ENCODE measurements around the gene CFDP1.

The CFDP1 gene

DNA sequence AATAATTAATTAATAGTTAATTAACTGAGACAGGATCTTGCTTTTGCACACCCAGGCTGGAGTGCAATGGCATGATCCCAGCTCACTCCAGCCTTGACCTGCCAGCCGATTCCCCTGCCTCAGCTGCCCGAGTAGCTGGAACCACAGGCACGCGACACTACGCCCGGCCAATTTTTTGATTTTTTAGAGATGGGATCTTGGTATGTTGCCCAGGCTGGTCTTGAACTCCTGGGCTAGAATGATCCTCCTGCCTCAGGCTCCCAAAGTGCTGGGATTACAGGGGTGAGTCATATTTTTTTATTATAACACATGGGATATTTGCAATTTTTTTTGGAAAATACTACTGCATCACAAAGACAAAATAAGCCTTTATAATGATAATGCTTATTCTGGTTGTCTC lies 151.5 kb downstream of the CFDP1 start:
- TF ChIP-seq ZBTB7A (IDR thresholded peaks at IDR 0.05; ENCODE audit: low read depth) (no peak), TEAD4 (IDR thresholded peaks at IDR 0.05) (no peak), TAF1 (IDR thresholded peaks at IDR 0.05; ENCODE audit: low read depth) (no peak), EGR1 (IDR thresholded peaks at IDR 0.05) (no peak), USF1 (IDR thresholded peaks at IDR 0.05) (no peak), YY1 (IDR thresholded peaks at IDR 0.05; ENCODE audit: low read depth) (no peak), NFIC (IDR thresholded peaks at IDR 0.05) (no peak), RAD21 (IDR thresholded peaks at IDR 0.05; ENCODE audit: low read depth) (no peak), CREB1 (IDR thresholded peaks at IDR 0.05; ENCODE audit: low read depth) (no peak), REST (IDR thresholded peaks at IDR 0.05; ENCODE audit: low read depth) (no peak), FOXM1 (IDR thresholded peaks at IDR 0.05; ENCODE audit: borderline replicate concordance, low read depth) (no peak), CEBPB (IDR thresholded peaks at IDR 0.05) (no peak), TCF12 (IDR thresholded peaks at IDR 0.05; ENCODE audit: low read depth) (no peak)
- TF ChIP-seq, protein P1, sequence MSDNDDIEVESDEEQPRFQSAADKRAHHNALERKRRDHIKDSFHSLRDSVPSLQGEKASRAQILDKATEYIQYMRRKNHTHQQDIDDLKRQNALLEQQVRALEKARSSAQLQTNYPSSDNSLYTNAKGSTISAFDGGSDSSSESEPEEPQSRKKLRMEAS (IDR thresholded peaks at IDR 0.05), result no peak

GRCh38 chr16:75280331-75280804 lies 152.9 kb downstream of the CFDP1 start:
- no peak for TF ChIP-seq REST (IDR thresholded peaks at IDR 0.05; ENCODE audit: low read depth)
- TF ChIP-seq RAD21 (IDR thresholded peaks at IDR 0.05; ENCODE audit: low read depth), result no peak
- no peak for TF ChIP-seq EGR1 (IDR thresholded peaks at IDR 0.05)
- TF ChIP-seq CREB1 (IDR thresholded peaks at IDR 0.05; ENCODE audit: low read depth), result no peak
- TF ChIP-seq, protein P1 (IDR thresholded peaks at IDR 0.05), result no peak
- TF ChIP-seq NFIC (IDR thresholded peaks at IDR 0.05), result no peak
- TF ChIP-seq YY1 (IDR thresholded peaks at IDR 0.05; ENCODE audit: low read depth), result no peak
- no peak for TF ChIP-seq TCF12 (IDR thresholded peaks at IDR 0.05; ENCODE audit: low read depth)
- no peak for TF ChIP-seq ZBTB7A (IDR thresholded peaks at IDR 0.05; ENCODE audit: low read depth)

DNA sequence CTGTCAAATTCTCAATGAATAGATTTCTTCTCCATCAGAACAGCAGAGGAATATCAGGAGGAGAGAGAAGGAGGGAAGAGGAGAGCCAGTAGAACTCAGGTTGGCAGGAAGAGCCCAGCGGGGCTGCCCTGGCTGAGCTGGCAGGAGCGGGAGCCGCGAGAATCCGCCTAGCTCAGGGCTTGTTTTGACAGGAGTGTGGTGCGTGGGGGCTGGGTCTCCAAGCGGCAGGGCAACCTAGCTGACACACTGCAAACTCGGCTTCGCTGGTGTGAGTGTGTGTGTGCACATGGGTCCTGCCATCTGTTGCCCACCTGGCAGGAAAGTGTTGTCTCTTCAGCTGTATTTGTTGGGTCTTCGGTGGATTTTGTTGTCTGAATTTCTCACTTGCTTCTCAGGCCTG lies 154.0 kb downstream of the CFDP1 start:
- TF ChIP-seq EP300 (IDR thresholded peaks at IDR 0.05; ENCODE audit: borderline replicate concordance) (no peak), USF1 (IDR thresholded peaks at IDR 0.05) (no peak), TEAD4 (IDR thresholded peaks at IDR 0.05) (no peak)
- TF ChIP-seq, protein P1 (IDR thresholded peaks at IDR 0.05), result no peak

DNA sequence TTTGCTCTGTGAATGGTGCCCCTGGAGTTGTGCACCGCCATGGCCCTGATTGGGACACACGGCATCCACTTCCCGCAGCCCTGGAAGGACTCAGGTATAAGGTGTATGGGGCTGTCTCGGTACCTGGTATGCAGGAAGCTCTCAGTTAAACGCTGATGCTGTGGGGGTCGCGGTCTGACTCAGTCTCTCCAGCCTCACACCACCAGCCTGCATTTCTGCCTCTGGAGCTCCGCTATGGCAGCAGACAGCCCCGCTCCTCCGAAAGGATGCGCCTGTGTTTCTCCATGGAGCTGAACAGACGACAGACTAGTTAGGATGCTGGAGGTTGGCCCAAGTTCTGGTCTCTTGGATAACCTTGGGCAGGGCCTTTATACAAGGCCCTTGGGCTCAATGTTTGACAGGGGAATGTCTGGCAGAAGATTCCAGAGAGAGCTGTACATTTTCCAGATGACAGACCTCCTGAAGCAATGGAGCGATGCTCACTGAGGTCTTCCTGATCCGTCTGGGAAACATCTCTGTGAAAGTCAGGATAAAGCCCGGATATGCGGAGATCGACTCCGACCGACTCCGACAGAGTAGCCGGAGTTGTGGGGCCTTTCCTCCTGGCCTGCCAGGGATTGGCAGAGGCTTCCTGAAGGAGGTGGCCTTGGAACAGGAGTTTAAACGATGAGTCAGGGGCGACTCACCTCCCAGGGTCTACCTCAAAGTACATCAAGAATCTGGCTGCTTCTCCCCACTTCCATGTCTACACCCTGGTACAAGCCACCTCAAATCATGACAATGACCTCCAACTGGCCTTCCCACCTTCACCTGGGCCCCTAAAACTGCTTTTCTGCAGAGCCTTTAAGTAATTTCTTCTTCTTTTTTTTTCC lies 160.0 kb downstream of the CFDP1 start:
- TF ChIP-seq USF1 (IDR thresholded peaks at IDR 0.05), result no peak
- TF ChIP-seq ZBTB7A (IDR thresholded peaks at IDR 0.05; ENCODE audit: low read depth), result no peak
- TF ChIP-seq EGR1 (IDR thresholded peaks at IDR 0.05), result no peak
- TF ChIP-seq TCF12 (IDR thresholded peaks at IDR 0.05; ENCODE audit: low read depth), result no peak

- no peak for TF ChIP-seq TAF1 (IDR thresholded peaks at IDR 0.05; ENCODE audit: low read depth)
- TF ChIP-seq TCF12 (IDR thresholded peaks at IDR 0.05; ENCODE audit: low read depth), result no peak
- TF ChIP-seq RAD21 (IDR thresholded peaks at IDR 0.05; ENCODE audit: low read depth), result no peak
- TF ChIP-seq REST (IDR thresholded peaks at IDR 0.05; ENCODE audit: low read depth), result no peak
- no peak for TF ChIP-seq NFIC (IDR thresholded peaks at IDR 0.05)
- no peak for TF ChIP-seq CREB1 (IDR thresholded peaks at IDR 0.05; ENCODE audit: low read depth)
- no peak for TF ChIP-seq FOXM1 (IDR thresholded peaks at IDR 0.05; ENCODE audit: borderline replicate concordance, low read depth)
- no peak for TF ChIP-seq YY1 (IDR thresholded peaks at IDR 0.05; ENCODE audit: low read depth)
- no peak for TF ChIP-seq EP300 (IDR thresholded peaks at IDR 0.05; ENCODE audit: borderline replicate concordance)
- TF ChIP-seq TEAD4 (IDR thresholded peaks at IDR 0.05), result no peak
- no peak for TF ChIP-seq ZBTB7A (IDR thresholded peaks at IDR 0.05; ENCODE audit: low read depth)
- no peak for TF ChIP-seq USF1 (IDR thresholded peaks at IDR 0.05)
- no peak for TF ChIP-seq CEBPB (IDR thresholded peaks at IDR 0.05)
- TF ChIP-seq EGR1 (IDR thresholded peaks at IDR 0.05), result no peak
- TF ChIP-seq, protein P1 (IDR thresholded peaks at IDR 0.05), result no peak
Measured at GRCh38 chr16:75272097-75272551, 161.2 kb downstream of the CFDP1 start.
